Measurements from ENCODE around the gene BLOC1S1.

Gene BLOC1S1

GRCh38 chr12:55736780-55737580 lies 21.1 kb downstream of the BLOC1S1 start:
- peak; percentile 70 for DNase-seq (ENCODE audit: low read depth, low spot score)
- TF ChIP-seq CTCF (IDR thresholded peaks at IDR 0.05; ENCODE audit: low read depth, low read length), result peak; percentile 94
- in situ Hi-C loops (cut with HindIII; ENCODE audit: low sequenced_read_pairs), result no loop called here
- H3K4me3 ChIP-seq (ENCODE audit: low read depth, low read length), result no peak overlapping the region

- DNase-seq (ENCODE audit: low read depth, low spot score), result no peak
- TF ChIP-seq CTCF (IDR thresholded peaks at IDR 0.05; ENCODE audit: low read depth, low read length), result no peak
- in situ Hi-C loops (cut with HindIII; ENCODE audit: low sequenced_read_pairs), result no loop called here
- H3K4me3 ChIP-seq (ENCODE audit: low read depth, low read length), result peak overlapping the region; percentile 62
Measured at GRCh38 chr12:55737581-55738122, 21.8 kb downstream of the BLOC1S1 start.

- in situ Hi-C loops (cut with HindIII; ENCODE audit: low sequenced_read_pairs), result no loop called here
- peak; percentile 66 for TF ChIP-seq CTCF (IDR thresholded peaks at IDR 0.05; ENCODE audit: low read depth, low read length)
- H3K4me3 ChIP-seq (ENCODE audit: low read depth, low read length), result peak overlapping the region; percentile 62
- DNase-seq (ENCODE audit: low read depth, low spot score), result peak; percentile 89
Measured at GRCh38 chr12:55738123-55739024, 22.5 kb downstream of the BLOC1S1 start.

- no peak for DNase-seq (ENCODE audit: low read depth, low spot score)
- no peak for TF ChIP-seq CTCF (IDR thresholded peaks at IDR 0.05; ENCODE audit: low read depth, low read length)
- in situ Hi-C loops (cut with HindIII; ENCODE audit: low sequenced_read_pairs), result no loop called here
- no peak overlapping the region for H3K4me3 ChIP-seq (ENCODE audit: low read depth, low read length)
Measured at GRCh38 chr12:55739025-55739378, 23.2 kb downstream of the BLOC1S1 start.

GRCh38 chr12:55741931-55742680 lies 26.3 kb downstream of the BLOC1S1 start:
- no peak for TF ChIP-seq CTCF (IDR thresholded peaks at IDR 0.05; ENCODE audit: low read depth, low read length)
- H3K4me3 ChIP-seq (ENCODE audit: low read depth, low read length), result peak overlapping the region; percentile 72
- in situ Hi-C loops (cut with HindIII; ENCODE audit: low sequenced_read_pairs), result no loop called here

More at GRCh38 chr12:55741931-55742680, 26.3 kb downstream of the BLOC1S1 start:
- DNase-seq (ENCODE audit: low read depth, low spot score), result no peak
